CD4-positive, alpha-beta T cell treated with Interleukin-10 for 1 hour (primary cell): Measurements from ENCODE around the gene NRCAM.
"Not testable (repeated sequence)": the region's sequence is repeated elsewhere in the genome, so short reads cannot be mapped to it uniquely, and the experiment has no call there.

Experiments
- DNase-seq: peaks from one replicate; pipeline ENCODE4 v3.0.0-alpha.2; 2020

The NRCAM gene

DNA sequence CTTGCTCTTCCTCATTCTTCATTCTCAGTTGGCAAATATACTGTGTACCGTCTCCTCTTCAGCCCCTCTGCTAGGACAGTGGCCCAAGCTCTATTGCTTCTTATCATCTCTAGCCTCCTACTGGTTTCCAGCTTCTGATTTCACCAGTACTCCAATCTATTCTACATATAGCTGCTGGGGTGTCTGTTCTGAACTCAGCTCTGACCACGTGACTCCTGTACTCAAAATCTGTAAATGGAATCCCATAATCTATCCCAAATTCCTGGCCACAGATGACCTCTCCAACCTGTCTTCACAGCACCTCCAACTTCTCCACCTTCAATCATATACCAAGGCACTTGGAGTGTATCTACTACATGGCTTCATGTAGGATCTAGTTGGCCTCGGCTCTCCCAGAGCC, 152.9 kb downstream of the NRCAM start:
- no peak for DNase-seq

DNA sequence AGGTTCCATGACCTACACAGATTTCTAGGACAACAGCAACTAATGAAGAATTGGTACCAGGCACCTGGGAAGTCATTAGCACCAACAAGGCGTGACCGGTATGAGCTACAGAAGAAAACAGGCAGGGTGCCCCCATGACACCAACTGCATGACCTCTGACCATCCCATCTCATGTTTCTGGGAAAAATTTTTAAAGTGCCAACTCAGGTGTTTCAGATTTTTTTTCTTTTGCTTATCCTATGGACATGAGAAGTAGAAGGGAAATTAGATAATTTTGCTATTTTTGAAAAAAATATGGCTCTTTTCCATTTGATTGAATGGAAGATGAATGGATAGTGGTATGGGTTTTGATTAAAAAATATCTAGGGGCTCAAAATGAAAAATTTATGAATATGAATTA, 154.8 kb downstream of the NRCAM start:
- no peak for DNase-seq

GRCh38 chr7:108299251-108299973, 156.8 kb downstream of the NRCAM start:
- DNase-seq = no peak

DNA sequence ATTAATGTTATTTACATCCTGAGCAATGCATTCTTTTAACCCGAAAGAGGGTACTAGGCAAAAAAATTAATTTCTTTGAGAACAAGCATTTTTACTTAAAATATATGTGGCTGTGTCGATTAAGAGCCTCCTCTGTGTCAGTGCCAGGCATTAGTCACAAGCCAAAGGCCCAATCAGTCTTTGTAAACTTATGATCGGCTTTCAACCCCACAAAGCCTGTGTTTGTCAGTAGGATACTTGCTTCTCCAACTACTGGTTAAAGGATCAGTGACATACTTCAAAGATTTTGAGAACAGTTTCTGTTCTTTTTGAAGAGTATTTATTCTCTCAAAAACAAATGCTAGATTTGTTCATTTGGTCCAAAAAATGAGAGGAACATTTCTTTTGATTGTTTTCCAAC, 159.3 kb downstream of the NRCAM start:
- no peak for DNase-seq

GRCh38 chr7:108294595-108294994, 161.6 kb downstream of the NRCAM start:
- no peak for DNase-seq

- no peak for DNase-seq
Observed at GRCh38 chr7:108293149-108293612, 163.1 kb downstream of the NRCAM start.

DNA sequence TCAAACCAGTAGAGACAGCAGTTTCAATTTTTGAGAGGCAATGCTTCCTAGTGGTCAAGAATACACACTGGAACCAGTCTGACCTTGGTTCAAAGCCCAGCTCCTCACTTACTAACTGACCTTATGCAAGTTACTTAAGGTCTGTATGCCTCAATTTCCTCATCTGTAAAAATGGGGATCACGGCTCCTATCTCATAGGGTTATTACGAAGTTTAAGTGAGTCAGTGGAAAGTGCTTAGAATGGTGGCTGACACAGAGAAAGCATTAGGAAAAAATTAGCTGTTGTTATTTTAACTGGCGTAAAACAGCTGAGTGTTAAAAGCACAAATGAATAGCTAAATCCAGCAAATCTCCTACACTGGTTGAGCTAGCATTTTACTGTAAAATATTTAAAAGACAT, 163.7 kb downstream of the NRCAM start:
- no peak for DNase-seq

GRCh38 chr7:108291791-108292440, 164.3 kb downstream of the NRCAM start:
- DNase-seq = no peak

DNA sequence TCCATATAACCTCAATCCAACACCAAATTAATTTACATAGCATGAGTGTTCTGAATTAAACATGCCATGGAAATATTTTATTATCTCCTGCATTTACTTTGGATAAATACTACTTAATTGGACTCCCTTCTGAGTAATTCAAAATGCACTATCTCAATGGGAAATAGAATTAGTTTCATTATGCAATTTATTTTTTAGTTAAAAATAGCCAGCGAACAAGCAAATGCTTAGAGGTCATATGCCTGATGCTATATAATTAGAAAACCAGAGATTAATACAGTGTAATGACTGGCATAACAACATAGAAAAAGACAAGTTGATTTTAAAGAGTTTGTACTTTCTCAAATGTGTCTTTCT, 165.1 kb downstream of the NRCAM start:
- no peak for DNase-seq

GRCh38 chr7:108290459-108291151, 165.6 kb downstream of the NRCAM start:
- DNase-seq = no peak

- DNase-seq = no peak
Observed at GRCh38 chr7:108289852-108290251, 166.4 kb downstream of the NRCAM start.

GRCh38 chr7:108287857-108288256, 168.4 kb downstream of the NRCAM start:
- no peak for DNase-seq

DNA sequence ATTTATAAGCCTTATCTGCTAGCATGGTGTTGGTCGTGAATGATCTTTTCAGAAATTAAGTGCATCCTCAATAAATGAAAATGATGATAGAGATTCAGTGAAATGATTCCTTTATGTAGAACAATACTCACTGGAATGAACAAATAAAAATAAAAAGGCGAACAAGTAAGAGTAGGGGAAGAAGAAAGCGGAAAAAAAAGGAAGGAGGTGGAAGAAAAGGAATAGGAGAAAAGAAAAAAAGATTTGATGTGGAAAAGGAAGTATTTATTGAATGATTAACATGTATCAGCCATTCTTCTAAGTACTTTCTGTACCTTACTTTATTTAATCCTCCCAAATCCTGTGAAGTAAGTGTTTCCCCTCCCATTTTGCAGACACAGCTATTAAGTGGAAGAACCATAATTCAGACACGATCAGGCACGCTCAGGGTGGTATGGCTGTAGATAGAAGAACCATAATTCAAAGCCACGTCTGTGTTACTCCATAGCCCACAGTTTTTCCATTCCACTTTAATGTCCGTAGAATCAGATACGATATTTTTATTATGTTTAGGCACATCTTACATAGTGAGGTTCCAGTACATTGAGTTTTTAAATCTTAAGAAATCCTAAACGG, 169.8 kb downstream of the NRCAM start:
- DNase-seq = no peak

GRCh38 chr7:108285778-108286177, 170.5 kb downstream of the NRCAM start:
- DNase-seq = no peak

DNA sequence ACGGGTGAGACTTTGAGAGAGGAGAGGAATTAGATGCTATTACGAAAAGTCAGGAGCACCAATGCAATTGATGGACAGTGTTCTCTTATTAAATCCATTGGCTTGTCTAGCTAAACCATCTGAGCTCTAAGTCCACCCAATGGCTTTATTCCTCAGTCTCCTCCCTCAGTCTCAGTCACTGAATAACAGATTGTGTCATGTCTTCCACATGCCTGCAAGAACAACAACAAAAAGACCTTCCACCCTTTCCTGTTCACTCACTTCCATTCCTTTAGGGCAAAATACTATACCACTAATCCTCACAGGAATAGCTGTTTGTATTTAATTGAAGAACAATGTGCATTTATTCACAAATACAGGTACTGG, 171.2 kb downstream of the NRCAM start:
- no peak for DNase-seq

DNA sequence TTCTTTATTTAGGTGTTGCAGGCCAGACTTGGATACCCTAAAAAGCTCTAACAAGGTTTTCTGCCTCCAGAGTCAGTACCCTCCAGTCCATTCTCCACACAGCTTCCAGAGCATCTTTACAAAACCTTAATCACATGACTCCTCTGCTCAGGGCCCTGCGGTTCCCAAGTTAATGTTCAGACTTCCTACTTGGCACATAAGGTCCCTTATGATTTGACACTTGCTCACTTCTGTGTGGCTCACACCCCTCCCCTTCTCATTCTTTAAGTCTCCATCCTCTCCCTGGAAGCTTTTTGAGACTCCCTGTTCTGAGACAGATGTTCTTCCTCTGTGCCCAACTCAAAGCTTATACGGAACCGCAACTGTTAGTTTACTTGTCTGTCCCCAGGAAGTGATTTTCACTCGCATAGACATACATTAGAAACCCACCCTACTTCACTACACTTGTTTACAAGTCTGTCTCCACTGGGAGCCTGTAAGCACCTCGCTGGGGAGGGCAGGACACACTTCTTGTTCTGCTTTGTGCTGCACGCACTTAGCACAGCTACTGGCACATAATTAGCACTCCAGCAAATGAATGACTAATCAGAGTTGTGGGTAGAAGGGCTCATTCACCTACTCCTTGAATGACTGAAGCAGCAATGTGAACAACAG, 171.8 kb downstream of the NRCAM start:
- DNase-seq = no peak

- DNase-seq = no peak
Observed at GRCh38 chr7:108283252-108283651, 173.0 kb downstream of the NRCAM start.

- no peak for DNase-seq
Observed at GRCh38 chr7:108282427-108282996, 173.7 kb downstream of the NRCAM start.

GRCh38 chr7:108280136-108280535, 176.1 kb downstream of the NRCAM start:
- DNase-seq = no peak

DNA sequence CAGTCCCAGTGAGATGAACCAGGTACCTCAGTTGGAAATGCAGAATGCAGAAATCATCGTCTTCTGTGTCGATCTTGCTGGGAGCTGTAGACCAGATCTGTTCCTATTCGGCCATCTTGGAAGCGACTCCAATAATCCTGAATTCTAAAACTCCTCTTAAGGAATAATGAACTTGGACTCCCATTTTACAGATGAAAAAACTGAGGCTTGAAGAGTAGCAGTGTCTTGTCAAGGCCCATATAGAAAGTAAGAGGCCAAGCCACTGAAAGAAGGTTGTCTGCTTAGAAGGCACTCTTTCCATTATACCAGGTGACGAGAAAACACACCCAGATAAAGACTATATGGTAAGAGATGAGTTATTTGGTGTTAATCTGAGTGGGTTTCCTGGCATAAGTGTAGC, 177.5 kb downstream of the NRCAM start:
- no peak for DNase-seq

GRCh38 chr7:108278281-108278680, 178.0 kb downstream of the NRCAM start:
- no peak for DNase-seq

DNA sequence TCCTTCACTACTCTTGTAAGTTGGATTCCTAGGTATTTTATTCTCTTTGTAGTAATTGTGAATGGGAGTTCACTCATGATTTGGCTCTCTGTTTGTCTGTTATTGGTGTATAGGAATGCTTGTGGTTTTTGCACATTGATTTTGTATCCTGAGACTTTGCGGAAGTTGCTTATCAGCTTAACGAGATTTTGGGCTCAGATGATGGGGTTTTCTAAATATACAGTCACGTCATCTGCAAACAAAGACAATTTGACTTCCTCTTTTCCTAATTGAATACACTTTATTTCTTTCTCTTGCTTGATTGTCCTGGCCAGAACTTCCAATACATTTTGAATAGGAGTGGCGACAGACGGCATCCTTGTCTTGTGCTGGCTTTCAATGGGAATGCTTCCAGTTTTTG, 181.8 kb downstream of the NRCAM start:
- DNase-seq = not testable (repeated sequence)

DNA sequence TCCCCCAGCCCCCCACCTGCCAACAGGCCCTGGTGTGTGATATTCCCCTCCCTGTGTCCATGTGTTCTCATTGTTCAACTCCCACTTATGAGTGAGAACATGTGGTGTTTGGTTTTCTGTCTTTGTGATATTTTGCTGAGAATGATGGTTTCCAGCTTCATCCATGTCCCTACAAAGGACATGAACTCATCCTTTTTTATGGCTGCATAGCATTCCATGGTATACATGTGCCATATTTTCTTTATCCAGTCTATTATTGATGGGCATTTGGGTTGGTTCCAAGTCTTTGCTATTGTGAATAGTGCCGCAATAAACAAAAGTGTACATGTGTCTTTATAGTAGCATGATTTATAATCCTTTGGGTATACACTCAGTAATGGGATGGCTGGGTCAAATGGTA, 183.3 kb downstream of the NRCAM start:
- DNase-seq = not testable (repeated sequence)
